Retina (tissue), 1 donor: ENCODE data around the gene NINL.
"Not testable (repeated sequence)": the region's sequence is repeated elsewhere in the genome, so short reads cannot be mapped to it uniquely, and the experiment has no call there.

ENCODE experiments used
- DNase-seq: peaks from one replicate; pipeline ENCODE4 v3.0.0-alpha.2; 2016

Gene NINL

DNA sequence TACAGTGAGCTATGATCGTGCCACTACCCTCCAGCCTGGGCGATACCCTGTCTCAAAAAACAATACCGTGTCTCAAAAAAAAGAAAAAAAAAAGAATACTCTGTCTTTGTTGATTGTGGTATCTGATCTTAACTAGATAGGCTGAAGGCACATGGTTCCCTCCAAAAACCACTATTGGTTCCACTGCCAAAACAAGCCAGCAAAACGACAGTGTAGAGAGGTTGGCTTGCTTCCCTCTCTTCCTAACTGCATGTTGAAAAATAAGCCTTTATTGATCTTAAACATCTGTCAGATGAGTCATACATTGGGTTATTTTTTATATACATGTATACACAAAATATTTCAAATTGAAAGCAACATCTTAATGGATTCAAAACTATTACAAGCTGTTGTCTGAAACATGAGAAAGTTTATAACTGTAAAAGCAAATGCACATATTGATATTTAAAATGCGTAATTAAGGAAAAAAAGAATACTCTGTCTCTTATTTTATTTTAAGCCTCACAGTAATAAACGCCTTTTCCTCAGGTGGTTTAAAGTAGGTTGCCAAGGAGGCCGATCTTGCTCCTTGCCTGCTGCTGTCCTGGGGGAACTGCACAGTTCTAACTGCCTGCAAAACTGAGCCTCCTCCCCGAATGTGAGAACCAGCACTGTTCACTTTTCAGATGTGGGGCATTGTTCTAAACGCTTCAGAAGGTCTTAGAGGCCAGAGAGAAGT is 7.0 kb upstream of the NINL start:
- DNase-seq: no peak

DNA sequence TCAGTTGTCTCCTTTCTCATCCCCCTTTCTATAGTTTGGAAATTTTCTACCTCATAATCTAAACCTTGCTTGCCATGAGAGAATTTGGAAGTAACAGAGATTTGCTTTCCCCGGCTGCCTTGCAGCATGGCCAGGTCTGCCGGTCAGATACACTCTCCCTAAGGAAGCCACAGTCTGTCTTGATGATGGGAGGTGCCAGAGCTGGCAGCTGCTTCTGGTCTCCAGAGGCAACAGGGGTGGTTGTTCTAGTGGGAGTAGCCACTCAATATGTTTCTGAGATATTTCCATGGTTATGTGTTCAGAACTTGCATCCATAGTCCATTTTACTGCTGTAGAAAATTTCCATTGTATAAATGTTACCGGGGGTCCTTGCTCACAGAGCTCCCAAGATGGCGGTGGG is 5.4 kb upstream of the NINL start:
- not testable (repeated sequence) for DNase-seq

DNA sequence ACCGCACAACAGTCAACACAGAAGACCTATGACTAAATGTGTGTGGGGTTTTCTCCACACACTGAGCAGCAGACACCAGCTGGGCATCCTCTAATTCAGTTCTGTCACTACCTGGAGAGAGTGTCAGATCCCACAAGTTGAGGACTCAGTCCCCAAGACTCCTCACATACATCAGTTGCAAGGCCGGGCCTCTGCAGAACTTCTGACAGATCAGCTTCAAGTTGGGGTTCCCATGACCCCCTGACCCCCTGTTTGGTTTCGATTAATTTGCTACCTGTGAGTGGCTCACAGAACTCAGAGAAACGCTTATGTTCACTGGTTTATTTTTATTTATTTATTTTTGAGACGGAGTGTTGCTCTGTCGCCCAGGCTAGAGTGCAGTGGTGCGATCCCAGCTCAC is 3.2 kb upstream of the NINL start:
- no peak for DNase-seq

- DNase-seq: no peak
Measured at GRCh38 chr20:25587536-25587935, 2.2 kb upstream of the NINL start.

GRCh38 chr20:25586877-25587276 is 1.5 kb upstream of the NINL start:
- no peak for DNase-seq

- not testable (repeated sequence) for DNase-seq
Measured at GRCh38 chr20:25583607-25584006, 1.7 kb downstream of the NINL start.

GRCh38 chr20:25580711-25581110 is 4.6 kb downstream of the NINL start:
- DNase-seq: no peak

DNA sequence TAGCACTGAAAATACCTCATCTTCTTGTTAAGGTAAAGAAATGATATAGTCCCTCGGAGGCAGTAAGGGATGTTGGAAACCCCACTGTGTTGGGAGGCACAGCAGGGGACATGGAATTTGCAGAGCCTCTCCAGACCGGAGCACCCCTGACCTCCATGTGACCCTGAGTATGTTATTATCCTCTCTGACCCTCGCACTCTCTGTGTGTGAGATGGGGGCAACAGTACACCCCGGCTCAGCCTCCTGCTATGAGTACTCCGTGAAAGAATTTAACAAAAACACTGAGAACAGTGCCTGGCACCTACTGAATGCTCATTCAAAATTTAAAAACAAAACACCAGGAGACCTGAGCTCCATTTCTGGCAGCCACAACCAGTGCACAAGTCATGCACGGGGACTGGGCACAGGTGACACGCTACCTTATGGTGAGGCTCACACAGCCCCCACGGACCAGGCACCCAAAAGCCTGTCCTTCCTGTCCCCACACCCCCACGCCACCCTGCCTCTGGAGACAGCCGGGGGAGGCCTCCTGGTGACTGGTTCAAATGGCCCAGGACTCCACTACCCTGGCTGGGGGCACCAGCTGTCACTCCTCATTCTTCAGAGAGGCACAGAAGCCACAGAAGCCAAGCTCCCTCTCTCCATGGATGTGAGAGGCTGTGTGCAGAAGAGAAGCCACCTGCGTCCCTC is 6.1 kb downstream of the NINL start:
- peak; percentile 52 for DNase-seq

DNA sequence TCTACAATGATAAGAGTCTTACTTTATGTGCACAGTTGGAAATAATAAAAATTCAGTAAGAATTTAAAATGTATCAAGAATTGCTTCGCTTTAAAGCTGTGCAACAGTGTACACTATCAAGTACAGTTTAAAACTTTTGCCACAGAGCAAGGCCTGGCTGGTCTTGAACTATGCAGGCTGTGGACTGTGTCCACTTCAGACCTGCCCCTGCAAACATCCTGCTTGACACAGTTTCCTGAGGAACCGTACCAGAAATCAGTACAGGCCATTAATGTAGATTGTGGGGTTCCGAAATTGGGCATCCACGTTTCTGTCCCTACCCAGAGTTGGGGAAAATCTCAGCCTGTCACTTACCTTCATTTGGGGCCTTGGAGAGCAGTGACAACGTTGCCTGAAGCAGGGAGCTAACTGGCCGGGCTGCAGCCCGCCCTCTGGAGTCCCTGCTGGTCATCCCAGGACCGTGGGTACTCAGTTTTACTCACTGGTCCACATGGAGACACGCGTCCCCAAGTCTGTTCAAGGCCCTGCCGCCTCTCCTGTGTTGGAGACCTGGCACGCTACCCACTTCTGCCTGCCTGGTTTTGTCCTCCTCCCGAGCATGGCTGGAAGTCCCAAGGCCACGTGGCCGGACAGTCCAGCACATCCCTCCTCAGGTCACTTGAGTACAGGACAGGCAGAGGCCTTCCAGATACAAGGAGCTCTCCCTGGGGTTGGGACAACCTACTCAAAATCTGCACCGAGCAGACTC is 8.4 kb downstream of the NINL start:
- DNase-seq: no peak

DNA sequence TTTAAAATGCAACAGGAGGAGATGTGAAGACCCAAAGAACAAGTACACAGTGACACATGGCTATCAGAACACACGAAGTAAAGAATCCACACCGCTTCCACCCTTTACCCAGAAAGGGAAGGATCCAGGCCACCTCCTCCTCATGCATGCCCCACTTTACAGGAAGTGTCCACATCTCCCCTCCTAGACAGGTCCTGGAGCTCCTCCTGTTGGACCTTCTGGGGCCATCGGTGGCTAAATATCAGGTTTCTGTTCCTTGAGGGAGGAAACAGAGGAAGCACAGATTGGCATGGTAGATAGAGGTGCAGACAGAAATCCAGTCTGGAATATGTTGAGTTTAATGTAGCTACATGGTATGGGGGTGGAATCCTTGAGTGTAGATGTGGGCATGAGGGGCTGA is 10.9 kb downstream of the NINL start:
- no peak for DNase-seq

GRCh38 chr20:25573288-25574251 is 11.8 kb downstream of the NINL start:
- no peak for DNase-seq

GRCh38 chr20:25571817-25572216 is 13.5 kb downstream of the NINL start:
- DNase-seq: no peak

DNA sequence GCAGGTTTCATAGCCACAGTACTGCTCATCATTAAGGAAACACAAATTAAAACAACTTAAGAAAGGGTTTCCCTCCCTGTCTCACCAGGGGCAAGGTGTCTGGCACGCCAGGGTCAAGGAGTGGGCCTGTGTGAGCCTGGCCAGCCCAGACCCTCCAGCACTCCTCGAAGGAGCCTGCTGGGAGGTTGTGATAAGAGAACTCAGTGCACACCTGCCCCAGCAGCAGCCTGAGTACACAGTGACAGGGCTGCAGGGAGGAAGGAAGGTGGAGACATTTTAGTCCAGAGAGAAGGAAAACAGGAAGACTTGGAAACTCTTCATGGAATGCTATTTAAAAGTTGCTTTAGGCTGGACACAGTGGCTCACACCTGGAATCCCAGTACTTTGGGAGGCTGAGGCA is 14.1 kb downstream of the NINL start:
- no peak for DNase-seq

- DNase-seq: no peak
Measured at GRCh38 chr20:25570148-25570530, 15.2 kb downstream of the NINL start.

DNA sequence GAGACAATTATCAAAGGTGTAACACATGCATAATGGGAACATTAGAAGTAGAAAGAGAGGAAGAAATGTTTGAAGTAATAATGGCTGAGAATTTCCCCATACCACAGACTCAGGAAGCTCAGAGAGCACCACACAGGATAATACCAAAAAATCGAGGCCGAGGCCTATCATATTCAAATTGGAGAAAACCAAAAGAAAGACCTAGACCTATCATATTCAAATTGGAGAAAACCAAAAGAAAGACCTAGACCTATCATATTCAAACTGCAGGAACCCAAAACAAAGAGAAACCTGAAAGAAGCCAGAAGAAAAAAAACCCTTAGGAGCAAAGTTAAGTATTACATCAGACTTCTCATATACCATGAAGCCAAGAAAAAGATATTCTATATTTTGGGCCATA is 18.0 kb downstream of the NINL start:
- DNase-seq: no peak

GRCh38 chr20:25566821-25567220 is 18.5 kb downstream of the NINL start:
- no peak for DNase-seq

GRCh38 chr20:25565578-25566157 is 19.7 kb downstream of the NINL start:
- no peak for DNase-seq

DNA sequence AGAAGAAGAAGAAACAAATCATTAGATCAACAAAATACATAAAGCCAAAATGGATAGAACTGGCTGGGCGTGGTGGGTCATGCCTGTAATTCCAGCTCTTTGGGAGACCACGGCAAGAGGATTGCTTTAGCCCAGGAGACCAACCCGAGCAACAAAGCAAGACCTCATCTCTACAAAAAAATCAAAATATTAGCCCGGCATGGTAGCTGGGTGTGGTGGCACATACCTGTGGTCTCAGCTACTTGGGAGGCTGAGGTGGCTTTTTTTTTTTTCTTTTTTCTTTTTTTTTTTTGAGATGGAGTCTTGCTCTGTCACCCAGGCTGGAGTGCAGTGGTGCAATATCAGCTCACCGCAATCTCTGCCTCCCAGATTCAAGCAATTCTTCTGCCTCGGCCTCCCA is 21.5 kb downstream of the NINL start:
- no peak for DNase-seq

DNA sequence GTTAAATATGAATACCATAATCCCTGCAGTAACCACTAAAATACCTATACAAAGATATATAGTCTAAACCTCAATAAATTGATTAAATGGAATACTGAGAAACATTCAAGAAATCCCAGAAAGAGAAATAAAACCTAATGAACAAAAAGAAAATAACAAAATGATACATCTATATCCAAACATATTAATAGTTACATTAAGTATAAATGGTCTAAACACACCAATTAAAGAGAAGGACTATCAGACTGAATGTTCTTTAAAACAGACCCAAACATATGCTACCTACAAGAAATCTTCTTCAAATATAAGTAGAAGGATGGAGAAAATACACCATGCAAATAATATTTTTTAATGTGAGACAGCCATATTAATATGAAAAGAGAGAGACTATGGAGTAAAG is 22.0 kb downstream of the NINL start:
- no peak for DNase-seq

DNA sequence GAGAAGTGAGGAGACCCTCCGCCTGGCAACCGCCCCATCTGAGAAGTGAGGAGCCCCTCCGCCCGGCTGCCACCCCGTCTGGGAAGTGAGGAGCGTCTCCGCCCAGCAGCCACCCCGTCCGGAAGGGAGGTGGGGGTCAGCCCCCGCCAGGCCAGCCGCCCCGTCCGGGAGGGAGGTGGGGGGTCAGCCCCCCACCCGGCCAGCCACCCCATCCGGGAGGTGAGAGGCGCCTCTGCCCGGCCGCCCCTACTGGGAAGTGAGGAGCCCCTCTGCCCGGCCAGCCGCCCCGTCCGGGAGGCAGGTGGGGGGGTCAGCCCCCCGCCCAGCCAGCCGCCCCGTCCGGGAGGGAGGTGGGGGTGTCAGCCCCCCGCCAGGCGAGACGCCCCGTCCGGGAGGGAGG is 23.6 kb downstream of the NINL start:
- not testable (repeated sequence) for DNase-seq

DNA sequence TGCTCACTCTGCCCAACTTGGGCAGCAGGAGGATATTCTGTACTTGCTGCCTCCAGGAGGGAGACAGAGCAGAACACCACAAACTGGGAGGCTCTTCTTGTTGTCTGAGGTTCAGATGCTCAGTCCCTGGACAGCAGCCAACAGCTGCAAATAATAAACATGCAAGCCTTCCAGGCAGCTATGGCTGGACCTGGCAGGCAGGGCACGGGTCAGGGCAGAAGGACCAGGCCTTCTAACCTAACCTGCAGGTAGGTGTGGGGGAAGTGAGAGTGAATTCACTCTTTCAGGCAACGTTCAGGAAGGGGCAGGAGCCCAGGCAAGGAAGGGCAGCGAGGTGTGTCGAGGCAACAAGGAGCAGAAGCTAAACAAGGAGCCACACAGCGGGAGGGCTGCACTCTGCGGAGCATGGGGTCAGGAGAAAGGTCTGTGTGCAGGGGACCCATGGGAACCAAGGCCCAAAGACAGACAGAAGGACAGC is 31.5 kb downstream of the NINL start:
- no peak for DNase-seq

- DNase-seq: no peak
Measured at GRCh38 chr20:25552977-25553376, 32.4 kb downstream of the NINL start.
